HG03025 (cell line): Measurements from ENCODE around the gene TNN.

Experiments
- ATAC-seq: cut with Tn5 transposase; IDR thresholded peaks from one replicate; pipeline ENCODE4 v1.9.1; 2021; ENCODE audit warnings: mild to moderate bottlenecking, moderate library complexity; ENCODE audit not compliant: unreplicated experiment, low FRiP score

The TNN gene

GRCh38 chr1:175062858-175063257 lies 4.8 kb upstream of the TNN start:
- no peak for ATAC-seq

DNA sequence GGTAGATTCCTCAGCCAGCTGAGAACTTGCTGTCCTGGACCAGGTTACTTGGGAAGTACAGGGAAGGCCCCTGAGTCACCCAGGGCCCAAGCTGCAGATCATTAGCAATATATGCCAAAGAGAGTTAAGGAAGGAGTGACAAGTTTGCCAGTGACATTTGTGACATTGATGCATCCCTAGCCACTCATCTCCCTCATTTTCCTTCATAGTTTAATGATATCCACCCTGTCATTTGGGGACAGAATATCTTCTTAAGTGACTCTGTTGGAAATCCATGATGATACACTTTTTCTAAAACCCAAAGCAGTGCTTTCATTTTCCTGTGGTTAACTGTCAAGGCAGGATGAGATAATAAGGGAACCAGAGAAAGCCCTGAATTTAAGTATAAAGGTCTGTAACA lies 3.2 kb downstream of the TNN start:
- ATAC-seq = no peak

DNA sequence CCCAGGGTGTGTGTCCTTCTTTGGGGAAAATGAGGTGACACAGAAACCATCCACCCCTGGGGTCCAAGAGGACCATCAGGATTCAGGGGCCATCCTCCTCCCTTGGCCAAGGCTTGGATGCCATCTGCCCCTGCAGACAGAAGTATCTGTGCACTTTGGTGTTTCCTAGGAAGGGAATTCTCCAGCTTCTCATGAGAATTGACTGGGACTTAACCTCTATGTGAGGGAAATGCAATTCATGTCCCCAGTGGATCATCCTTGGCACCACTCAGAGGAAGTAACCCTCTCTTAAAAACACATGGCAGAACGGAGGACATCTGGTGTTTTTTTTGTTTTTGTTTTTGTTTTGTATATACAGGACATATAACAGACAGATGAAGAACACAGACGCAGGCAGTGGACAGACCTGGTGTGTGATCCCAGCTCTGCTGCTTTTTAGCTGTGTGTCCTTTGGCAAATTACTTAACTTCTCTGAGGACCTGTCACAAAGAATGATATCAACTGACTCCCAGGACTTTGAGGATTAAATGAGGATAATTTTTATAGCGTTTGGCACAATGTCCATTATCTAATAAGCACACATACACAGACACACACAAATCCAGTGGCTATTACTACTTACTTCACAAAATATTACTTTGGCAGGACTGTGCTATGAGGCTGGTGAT lies 3.8 kb downstream of the TNN start:
- no peak for ATAC-seq

- no peak for ATAC-seq
Observed at GRCh38 chr1:175072099-175072951, 4.7 kb downstream of the TNN start.

DNA sequence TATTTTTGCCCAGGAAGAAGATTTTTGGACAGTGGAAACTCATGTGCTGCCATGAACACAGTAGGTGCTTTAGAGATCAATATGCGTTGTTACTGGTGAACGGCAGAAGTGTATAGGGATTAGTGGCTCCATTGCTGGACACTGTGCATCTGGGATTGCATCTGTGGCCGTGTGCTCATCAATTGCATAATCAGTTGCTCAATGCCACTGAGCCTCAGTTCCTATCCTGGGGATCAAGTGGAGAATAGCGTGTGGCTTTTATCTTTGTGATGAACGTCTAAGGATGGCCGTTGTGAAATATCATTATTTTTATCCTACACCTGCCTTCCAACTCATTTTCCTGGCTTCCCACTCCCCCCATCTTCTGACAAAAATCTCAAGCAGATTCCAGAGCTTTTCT lies 5.4 kb downstream of the TNN start:
- no peak for ATAC-seq

DNA sequence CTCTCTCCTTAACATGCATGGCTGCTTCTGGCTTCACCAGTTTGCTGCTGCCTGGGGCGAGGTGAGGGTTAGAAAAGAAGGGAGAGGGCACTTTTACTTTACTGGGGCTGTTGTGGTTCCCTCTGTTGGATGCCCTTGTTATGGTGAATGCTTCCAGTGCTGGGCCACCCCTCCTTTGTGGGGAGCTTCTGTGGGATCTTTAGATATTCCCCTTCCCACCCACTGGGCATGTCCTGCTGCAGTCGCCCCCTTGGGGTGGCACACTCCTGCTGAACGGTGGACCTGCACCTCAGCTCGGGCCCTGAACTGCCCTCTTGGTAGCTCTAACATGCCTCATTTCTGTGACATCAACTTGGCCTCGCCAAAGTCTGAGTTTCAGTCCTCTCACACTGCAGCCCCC lies 6.0 kb downstream of the TNN start:
- no peak for ATAC-seq

- no peak for ATAC-seq
Observed at GRCh38 chr1:175075572-175076568, 8.2 kb downstream of the TNN start.

GRCh38 chr1:175077356-175078030 lies 9.9 kb downstream of the TNN start:
- no peak for ATAC-seq

DNA sequence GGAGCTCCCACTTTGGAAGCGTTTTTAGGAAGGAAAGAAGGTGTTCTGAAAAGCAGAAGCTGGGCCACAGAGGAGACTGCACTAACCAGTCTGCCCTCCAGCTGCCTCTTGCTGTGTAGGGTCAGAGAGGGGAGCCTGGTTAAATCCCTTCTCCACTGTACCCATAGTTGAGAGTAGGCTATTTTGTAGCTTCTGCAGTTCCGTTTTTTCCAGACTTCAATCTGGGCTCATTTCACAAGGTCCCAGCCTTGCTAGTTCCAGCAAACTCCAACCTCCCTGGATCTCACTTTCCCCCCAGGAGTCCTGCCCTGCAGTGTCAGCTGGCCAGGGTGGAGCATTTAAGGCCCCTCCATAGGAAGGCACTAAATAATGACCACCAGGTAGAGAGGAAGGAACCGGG lies 11.0 kb downstream of the TNN start:
- no peak for ATAC-seq

GRCh38 chr1:175079338-175079737 lies 11.7 kb downstream of the TNN start:
- ATAC-seq = no peak

GRCh38 chr1:175080030-175080429 lies 12.4 kb downstream of the TNN start:
- ATAC-seq = no peak

DNA sequence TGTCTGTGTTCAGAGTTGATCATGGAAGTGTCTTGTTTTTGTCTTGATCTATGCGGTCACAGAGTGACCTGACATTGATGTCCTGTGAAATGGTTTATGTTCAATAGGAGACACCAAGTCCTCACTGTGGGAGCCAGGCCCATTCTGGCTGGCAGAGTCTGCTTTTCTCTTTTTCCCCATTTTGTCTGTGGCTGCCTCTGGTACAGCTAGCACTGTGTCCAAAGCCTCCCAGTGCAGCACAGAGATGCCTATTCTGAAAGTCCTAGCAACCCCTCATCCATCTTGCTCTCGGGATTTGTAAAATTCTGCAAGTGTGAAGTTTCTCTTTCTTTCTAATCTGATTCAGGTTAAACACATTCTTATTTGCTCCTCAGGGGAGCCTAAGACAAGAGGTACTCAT lies 14.3 kb downstream of the TNN start:
- ATAC-seq = no peak

DNA sequence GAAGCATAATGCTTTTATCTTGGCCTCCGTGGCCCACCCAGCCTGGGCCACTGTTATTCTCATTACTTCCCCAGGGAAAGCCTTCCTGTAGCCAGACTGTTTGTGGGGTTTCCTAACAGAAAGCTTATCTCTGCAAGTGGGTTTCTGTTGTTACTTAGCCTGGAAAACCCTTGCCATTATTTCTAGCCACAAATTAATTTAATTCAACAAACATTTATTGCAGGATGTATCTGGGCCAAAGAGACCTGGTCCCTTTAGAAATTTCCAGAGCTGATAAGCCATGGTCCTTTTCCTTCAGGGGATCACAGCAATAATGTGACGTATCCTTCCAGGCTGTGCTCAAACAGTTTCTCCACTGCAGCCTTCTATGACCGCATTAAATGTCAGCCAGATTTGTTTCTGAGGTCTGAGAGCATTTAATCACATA lies 20.9 kb downstream of the TNN start:
- no peak for ATAC-seq

DNA sequence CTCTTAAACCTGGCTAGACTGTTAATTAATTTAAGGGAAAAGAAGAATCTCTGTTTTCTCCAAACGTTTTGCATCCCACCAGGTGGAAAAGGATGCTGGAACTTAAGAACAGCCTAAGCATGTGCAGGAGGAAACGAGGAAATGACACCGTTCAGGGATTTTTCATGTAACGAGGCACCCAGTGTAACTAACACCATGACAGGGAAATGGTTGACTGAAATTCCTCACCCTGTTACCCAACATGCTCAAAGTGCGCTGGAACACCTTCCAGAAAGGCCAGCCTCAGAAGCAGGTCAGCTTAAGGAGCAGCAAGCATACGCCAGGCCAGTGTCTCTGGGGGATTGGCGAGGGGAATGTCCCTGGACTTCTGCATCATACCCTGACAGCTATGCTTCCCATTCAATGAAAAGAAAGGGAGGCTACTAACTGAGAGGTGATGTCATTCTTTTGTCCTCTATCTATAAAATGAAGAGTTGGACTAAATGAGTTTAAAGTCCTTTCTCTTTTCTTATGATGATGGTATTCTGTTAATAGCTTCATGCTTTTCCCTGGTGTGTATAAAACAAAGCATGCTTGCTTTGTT lies 21.6 kb downstream of the TNN start:
- no peak for ATAC-seq

- ATAC-seq = no peak
Observed at GRCh38 chr1:175090780-175091179, 23.1 kb downstream of the TNN start.

GRCh38 chr1:175094626-175095025 lies 27.0 kb downstream of the TNN start:
- ATAC-seq = no peak

- ATAC-seq = no peak
Observed at GRCh38 chr1:175095069-175095468, 27.4 kb downstream of the TNN start.

- no peak for ATAC-seq
Observed at GRCh38 chr1:175095978-175096607, 28.5 kb downstream of the TNN start.

- ATAC-seq = no peak
Observed at GRCh38 chr1:175097361-175097760, 29.7 kb downstream of the TNN start.
